T-helper 1 cell (primary cell): ENCODE results near the gene GPR132.
A peak's percentile ranks its signal among the peaks of the same experiment; 100 is the strongest.
"Not testable (repeated sequence)": the region's sequence is repeated elsewhere in the genome, so short reads cannot be mapped to it uniquely, and the experiment has no call there.

ENCODE experiments used
- DNase-seq, 5 donors: peaks; one replicate each; pipeline ENCODE4 v3.0.0-alpha.2; 2012 to 2020

The GPR132 gene

GRCh38 chr14:105039458-105040205 lies 25.6 kb downstream of the GPR132 start:
- DNase-seq, result no peak

GRCh38 chr14:105035616-105036015 lies 29.6 kb downstream of the GPR132 start:
- not testable (repeated sequence) for DNase-seq

- no peak for DNase-seq
Measured at GRCh38 chr14:105034315-105035039, 30.8 kb downstream of the GPR132 start.

- DNase-seq, result peak in 2 of 5 donors; percentile 15 to 23
Measured at GRCh38 chr14:105033412-105033900, 31.8 kb downstream of the GPR132 start.

GRCh38 chr14:105032451-105032901 lies 32.8 kb downstream of the GPR132 start:
- not testable (repeated sequence) for DNase-seq

GRCh38 chr14:105030836-105031396 lies 34.3 kb downstream of the GPR132 start:
- DNase-seq, result no peak

GRCh38 chr14:105030194-105030593 lies 35.0 kb downstream of the GPR132 start:
- DNase-seq, result no peak

- DNase-seq, result no peak
Measured at GRCh38 chr14:105029402-105029801, 35.8 kb downstream of the GPR132 start.

GRCh38 chr14:105028251-105028927 lies 36.8 kb downstream of the GPR132 start:
- no peak for DNase-seq

GRCh38 chr14:105027718-105028117 lies 37.5 kb downstream of the GPR132 start:
- DNase-seq, result not testable (repeated sequence)

GRCh38 chr14:105026802-105027563 lies 38.2 kb downstream of the GPR132 start:
- peak in 1 of 5 donors; percentile 37 for DNase-seq

- DNase-seq, result peak in 1 of 5 donors; percentile 88
Measured at GRCh38 chr14:105026033-105026785, 39.0 kb downstream of the GPR132 start.

GRCh38 chr14:105025429-105025828 lies 39.8 kb downstream of the GPR132 start:
- DNase-seq, result no peak

- no peak for DNase-seq
Measured at GRCh38 chr14:105023791-105024480, 41.3 kb downstream of the GPR132 start.

- no peak for DNase-seq
Measured at GRCh38 chr14:105023144-105023543, 42.1 kb downstream of the GPR132 start.

- no peak for DNase-seq
Measured at GRCh38 chr14:105022276-105022670, 43.0 kb downstream of the GPR132 start.

GRCh38 chr14:105021656-105022275 lies 43.5 kb downstream of the GPR132 start:
- DNase-seq, result peak in 1 of 5 donors; percentile 24

GRCh38 chr14:105020815-105021655 lies 44.2 kb downstream of the GPR132 start, which contains the start of gene CDCA4:
Gene CDCA4 (minus strand): TSS chr14:105021083. CDS start chr14:105011929, 9,154 bp downstream.
- peak; percentile 95 to 99 (median 97) for DNase-seq
